ACC112 (cell line): ENCODE measurements around the gene WDR48.
A peak's percentile ranks its signal among the peaks of the same experiment; 100 is the strongest.
"Not testable (repeated sequence)": the region's sequence is repeated elsewhere in the genome, so short reads cannot be mapped to it uniquely, and the experiment has no call there.

Experiments
- H2AFZ ChIP-seq: fragments of 200-600 bp; sonication (generic); one replicate; pipeline ENCODE4 v1.6.0; 2017; ENCODE audit warnings: antibody characterized with exemption, low read length; ENCODE audit not compliant: unreplicated experiment
- H3K27ac ChIP-seq: fragments of 200-600 bp; sonication (generic); 2 replicates; pipeline ENCODE4 v1.5.1; 2014; ENCODE audit warnings: low read depth, mild to moderate bottlenecking, antibody characterized with exemption, low read length, moderate library complexity
- H3K27me3 ChIP-seq: fragments of 200-600 bp; sonication (generic); 2 replicates; pipeline ENCODE4 v1.6.1; 2014; ENCODE audit warnings: mild to moderate bottlenecking, antibody characterized with exemption, low read length, moderate library complexity, mixed read lengths; ENCODE audit not compliant: insufficient read depth
- H3K36me3 ChIP-seq: fragments of 200-600 bp; sonication (generic); 2 replicates; pipeline ENCODE4 v1.6.1; 2016; ENCODE audit warnings: mild to moderate bottlenecking, antibody characterized with exemption, low read length, moderate library complexity, mixed read lengths; ENCODE audit not compliant: insufficient read depth
- H3K4me1 ChIP-seq: fragments of 200-600 bp; sonication (generic); one replicate; pipeline ENCODE4 v1.6.1; 2016; ENCODE audit warnings: low read length, mixed read lengths; ENCODE audit not compliant: insufficient read depth, unreplicated experiment, control insufficient read depth
- H3K4me3 ChIP-seq: fragments of 200-600 bp; sonication (generic); 2 replicates; pipeline ENCODE4 v1.5.1; 2014; ENCODE audit warnings: mild to moderate bottlenecking, low read depth, low read length
- H3K79me2 ChIP-seq: fragments of 200-600 bp; sonication (generic); one replicate; pipeline ENCODE4 v1.6.0; 2016; ENCODE audit warnings: low read length; ENCODE audit not compliant: control insufficient read depth, unreplicated experiment, insufficient read depth

Gene WDR48

GRCh38 chr3:39024497-39024896, 27.3 kb upstream of the WDR48 start:
- Histone ChIP-seq H3K4me3 (no peak overlapping the region), H3K79me2 (no peaks in the 10 kb centered on the region), H3K36me3 (no peaks in the 10 kb centered on the region), H2AFZ (no peak overlapping the region), H3K27me3 (peaks cover 40% of the 10 kb centered on the region), H3K27ac (no peak overlapping the region), H3K4me1 (no peaks in the 10 kb centered on the region)

- Histone ChIP-seq H2AFZ (no peak overlapping the region), H3K36me3 (no peaks in the 10 kb centered on the region), H3K79me2 (no peaks in the 10 kb centered on the region), H3K4me1 (no peaks in the 10 kb centered on the region), H3K27ac (no peak overlapping the region), H3K4me3 (no peak overlapping the region), H3K27me3 (peaks cover 32% of the 10 kb centered on the region)
These were observed 26.4 kb upstream of the WDR48 start for GRCh38 chr3:39025222-39025970.

GRCh38 chr3:39028546-39028945, 23.3 kb upstream of the WDR48 start:
- no peak overlapping the region for H3K4me3 ChIP-seq
- H3K27ac ChIP-seq = no peak overlapping the region
- no peaks in the 10 kb centered on the region for H3K79me2 ChIP-seq
- no peaks in the 10 kb centered on the region for H3K36me3 ChIP-seq
- H3K4me1 ChIP-seq = no peaks in the 10 kb centered on the region
- no peak overlapping the region for H2AFZ ChIP-seq
- peaks cover 12% of the 10 kb centered on the region for H3K27me3 ChIP-seq

- H2AFZ ChIP-seq = no peak overlapping the region
- H3K79me2 ChIP-seq = no peaks in the 10 kb centered on the region
- no peaks in the 10 kb centered on the region for H3K4me1 ChIP-seq
- H3K27ac ChIP-seq = no peak overlapping the region
- no peak overlapping the region for H3K4me3 ChIP-seq
- no peaks in the 10 kb centered on the region for H3K36me3 ChIP-seq
- H3K27me3 ChIP-seq = peaks cover 12% of the 10 kb centered on the region
These were observed 22.3 kb upstream of the WDR48 start for GRCh38 chr3:39029556-39029955.

GRCh38 chr3:39038165-39038564, 13.7 kb upstream of the WDR48 start:
- Histone ChIP-seq H3K4me3 (no peak overlapping the region), H3K79me2 (no peaks in the 10 kb centered on the region), H3K4me1 (peaks cover 7% of the 10 kb centered on the region), H3K27me3 (no peaks in the 10 kb centered on the region), H2AFZ (no peak overlapping the region), H3K36me3 (no peaks in the 10 kb centered on the region), H3K27ac (0 out of 2 replicates have a peak overlapping the region, but pooled peaks have one; percentile 13)

- peaks cover 4% of the 10 kb centered on the region for H3K4me1 ChIP-seq
- no peak overlapping the region for H3K4me3 ChIP-seq
- H3K36me3 ChIP-seq = no peaks in the 10 kb centered on the region
- no peak overlapping the region for H3K27ac ChIP-seq
- H3K79me2 ChIP-seq = peaks cover 24% of the 10 kb centered on the region
- H2AFZ ChIP-seq = peak overlapping the region; percentile 31
- no peaks in the 10 kb centered on the region for H3K27me3 ChIP-seq
These were observed 1.8 kb upstream of the WDR48 start for GRCh38 chr3:39050029-39050428.

DNA sequence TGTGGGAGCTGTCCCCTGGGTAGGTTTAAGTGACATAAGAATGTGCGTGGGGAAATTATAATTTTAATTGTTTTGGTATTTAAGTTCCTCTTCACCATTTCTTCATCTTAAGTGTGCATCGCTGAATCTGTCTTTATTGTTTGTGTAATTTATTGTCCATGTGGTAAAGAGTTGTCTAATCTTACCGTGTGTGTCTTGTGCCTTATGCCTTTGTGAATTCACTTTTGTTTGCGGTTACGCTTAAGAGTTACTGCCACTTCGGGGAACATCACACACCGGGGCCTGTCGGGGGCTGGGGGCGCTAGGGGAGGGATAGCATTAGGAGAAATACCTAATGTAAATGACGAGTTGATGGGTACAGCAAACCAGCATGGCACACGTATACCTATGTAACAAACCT, 767 bp downstream of the WDR48 start:
- Histone ChIP-seq H3K4me1 (peaks cover 19% of the 10 kb centered on the region), H3K27ac (no peak overlapping the region), H3K36me3 (no peaks in the 10 kb centered on the region), H3K27me3 (no peaks in the 10 kb centered on the region), H3K4me3 (peak overlapping the region; percentile 97), H3K79me2 (peaks cover 32% of the 10 kb centered on the region), H2AFZ (peak overlapping the region; percentile 9)

GRCh38 chr3:39053696-39054095, 1.9 kb downstream of the WDR48 start:
- H3K27me3 ChIP-seq = no peaks in the 10 kb centered on the region
- no peak overlapping the region for H3K4me3 ChIP-seq
- peaks cover 41% of the 10 kb centered on the region for H3K79me2 ChIP-seq
- no peak overlapping the region for H3K27ac ChIP-seq
- H3K36me3 ChIP-seq = no peaks in the 10 kb centered on the region
- H3K4me1 ChIP-seq = peaks cover 19% of the 10 kb centered on the region
- H2AFZ ChIP-seq = no peak overlapping the region

DNA sequence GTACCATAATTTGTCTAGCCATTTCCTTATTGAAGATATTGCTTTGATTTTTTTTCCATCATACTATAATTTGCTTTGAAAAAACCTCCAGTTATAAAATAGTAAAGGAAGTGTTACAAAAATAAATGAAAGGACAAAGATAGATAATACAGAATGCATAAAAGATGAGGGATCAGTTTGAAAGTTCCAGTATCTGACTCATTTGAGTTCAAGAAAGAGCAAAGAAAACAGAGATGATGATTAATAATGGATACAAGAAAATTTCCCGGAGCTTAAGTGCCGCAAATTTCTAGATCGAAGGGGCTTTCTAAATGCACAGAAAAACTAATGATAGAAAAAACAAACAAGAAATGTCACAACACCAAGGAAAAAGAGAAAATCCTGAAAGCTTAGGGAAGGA, 4.3 kb downstream of the WDR48 start:
- peak overlapping the region; percentile 64 for H3K27ac ChIP-seq
- peak overlapping the region; percentile 73 for H3K4me3 ChIP-seq
- H3K79me2 ChIP-seq = peaks cover 47% of the 10 kb centered on the region

GRCh38 chr3:39061228-39061627, 9.4 kb downstream of the WDR48 start:
- not testable (repeated sequence) for H3K4me1 ChIP-seq, H3K27me3 ChIP-seq, H3K36me3 ChIP-seq, H3K27ac ChIP-seq, H3K4me3 ChIP-seq, H2AFZ ChIP-seq
- peaks cover 25% of the 10 kb centered on the region for H3K79me2 ChIP-seq

More for the DNA sequence above, 4.3 kb downstream of the WDR48 start:
- Histone ChIP-seq H3K27me3 (no peaks in the 10 kb centered on the region), H2AFZ (peak overlapping the region; percentile 6), H3K36me3 (no peaks in the 10 kb centered on the region), H3K4me1 (peaks cover 19% of the 10 kb centered on the region)

DNA sequence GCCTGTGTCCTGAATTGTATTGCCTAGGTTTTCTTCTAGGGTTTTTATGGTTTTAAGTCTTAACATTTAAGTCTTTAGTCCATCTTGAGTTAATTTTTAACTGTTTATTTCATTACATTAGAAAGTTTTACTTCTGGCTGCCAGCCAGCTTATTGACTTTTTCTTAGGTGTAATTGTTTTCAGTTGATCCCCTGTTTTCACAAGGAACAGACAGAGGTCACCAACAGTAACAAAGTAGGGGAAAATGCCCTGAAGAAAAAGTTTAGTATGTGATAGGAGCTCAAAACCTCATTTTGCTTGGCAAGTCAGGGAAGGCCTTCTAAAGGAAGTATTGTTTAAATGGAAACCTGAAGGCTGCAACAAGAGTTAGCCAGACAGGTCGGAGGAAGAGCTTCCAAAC, 10.4 kb downstream of the WDR48 start:
- Histone ChIP-seq H3K27me3 (no peaks in the 10 kb centered on the region), H3K79me2 (peaks cover 22% of the 10 kb centered on the region), H3K4me3 (no peak overlapping the region), H3K27ac (no peak overlapping the region), H2AFZ (no peak overlapping the region), H3K36me3 (0 out of 2 replicates have a peak, but pooled peaks cover 6% of the 10 kb centered on the region), H3K4me1 (peaks cover under 1% of the 10 kb centered on the region)
